ENCODE results near the gene EXOSC2.

Gene EXOSC2

DNA sequence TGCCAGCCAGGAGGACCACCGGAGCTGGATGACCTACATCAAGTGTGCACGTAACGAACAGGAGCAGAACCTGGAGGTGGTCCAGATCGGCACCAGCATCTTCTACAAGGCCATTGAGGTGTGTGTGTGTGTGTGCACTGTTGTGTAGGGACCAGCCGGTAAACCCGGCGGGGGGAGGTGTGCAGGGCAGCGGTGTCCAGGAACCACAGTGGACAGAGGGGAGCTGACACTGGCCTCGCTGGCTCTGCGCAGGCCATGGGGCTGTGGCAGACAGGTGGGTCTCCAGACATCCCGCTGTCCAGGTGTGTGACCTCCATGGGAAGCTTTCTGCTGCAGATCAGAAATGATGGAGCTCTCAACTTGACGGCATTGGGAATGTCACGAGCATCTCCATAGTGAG, 25.4 kb upstream of the EXOSC2 start:
- no peak overlapping the region for H3K4me3 ChIP-seq (ENCODE audit: low read length)
- no peak for DNase-seq (ENCODE audit: low read depth)
- TF ChIP-seq CTCF (conservative IDR thresholded peaks at IDR 0.05; ENCODE audit: low read length), result no peak

DNA sequence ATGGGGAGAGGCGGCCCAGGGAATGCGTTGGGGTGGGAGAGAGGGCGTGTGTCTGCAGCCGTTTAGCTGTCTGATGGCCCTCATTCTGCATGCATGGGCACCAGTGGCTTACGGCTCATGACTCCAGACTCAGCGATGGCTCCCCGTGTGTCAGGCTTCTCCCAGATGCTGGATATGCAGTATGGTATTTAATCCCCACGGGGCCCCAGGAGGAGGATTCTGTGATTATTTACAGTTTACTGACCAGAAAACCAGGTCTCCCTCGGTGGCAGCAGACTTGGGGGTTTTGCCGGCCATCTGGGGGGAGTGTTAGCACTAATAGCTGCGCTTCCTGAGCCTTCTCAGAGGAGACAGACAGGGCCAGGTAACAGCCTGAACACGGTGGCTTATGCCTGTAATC, 24.9 kb upstream of the EXOSC2 start:
- DNase-seq (ENCODE audit: low read depth), result no peak

GRCh38 chr9:130669965-130670364, 23.6 kb upstream of the EXOSC2 start:
- no peak overlapping the region for H3K4me3 ChIP-seq (ENCODE audit: low read length)
- no peak for TF ChIP-seq CTCF (conservative IDR thresholded peaks at IDR 0.05; ENCODE audit: low read length)
- DNase-seq (ENCODE audit: low read depth), result no peak

More for the DNA sequence above, 24.9 kb upstream of the EXOSC2 start:
- TF ChIP-seq CTCF (conservative IDR thresholded peaks at IDR 0.05; ENCODE audit: low read length), result no peak
- H3K4me3 ChIP-seq (ENCODE audit: low read length), result no peak overlapping the region

DNA sequence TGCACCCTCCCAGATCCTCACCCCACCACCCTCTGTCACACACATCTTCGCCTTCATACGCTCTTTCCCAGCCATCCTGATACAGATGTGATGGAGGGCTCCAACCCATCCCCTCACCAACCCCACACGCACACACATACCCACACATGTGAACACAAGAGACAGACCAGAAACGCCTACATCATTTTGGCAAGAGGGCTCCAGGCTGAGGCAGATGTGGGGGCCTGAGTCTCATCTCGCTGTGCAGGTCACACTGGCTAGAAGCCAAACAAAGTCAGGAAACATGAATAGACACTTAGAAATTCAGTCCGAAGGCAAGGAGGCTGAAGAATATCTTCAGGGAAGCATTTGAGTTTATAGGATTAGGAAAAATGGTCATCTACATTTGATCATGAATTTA, 22.9 kb upstream of the EXOSC2 start:
- no peak for TF ChIP-seq CTCF (conservative IDR thresholded peaks at IDR 0.05; ENCODE audit: low read length)
- DNase-seq (ENCODE audit: low read depth), result no peak
- H3K4me3 ChIP-seq (ENCODE audit: low read length), result no peak overlapping the region

GRCh38 chr9:130672466-130672865, 21.1 kb upstream of the EXOSC2 start:
- TF ChIP-seq CTCF (conservative IDR thresholded peaks at IDR 0.05; ENCODE audit: low read length), result no peak
- no peak for DNase-seq (ENCODE audit: low read depth)
- no peak overlapping the region for H3K4me3 ChIP-seq (ENCODE audit: low read length)

DNA sequence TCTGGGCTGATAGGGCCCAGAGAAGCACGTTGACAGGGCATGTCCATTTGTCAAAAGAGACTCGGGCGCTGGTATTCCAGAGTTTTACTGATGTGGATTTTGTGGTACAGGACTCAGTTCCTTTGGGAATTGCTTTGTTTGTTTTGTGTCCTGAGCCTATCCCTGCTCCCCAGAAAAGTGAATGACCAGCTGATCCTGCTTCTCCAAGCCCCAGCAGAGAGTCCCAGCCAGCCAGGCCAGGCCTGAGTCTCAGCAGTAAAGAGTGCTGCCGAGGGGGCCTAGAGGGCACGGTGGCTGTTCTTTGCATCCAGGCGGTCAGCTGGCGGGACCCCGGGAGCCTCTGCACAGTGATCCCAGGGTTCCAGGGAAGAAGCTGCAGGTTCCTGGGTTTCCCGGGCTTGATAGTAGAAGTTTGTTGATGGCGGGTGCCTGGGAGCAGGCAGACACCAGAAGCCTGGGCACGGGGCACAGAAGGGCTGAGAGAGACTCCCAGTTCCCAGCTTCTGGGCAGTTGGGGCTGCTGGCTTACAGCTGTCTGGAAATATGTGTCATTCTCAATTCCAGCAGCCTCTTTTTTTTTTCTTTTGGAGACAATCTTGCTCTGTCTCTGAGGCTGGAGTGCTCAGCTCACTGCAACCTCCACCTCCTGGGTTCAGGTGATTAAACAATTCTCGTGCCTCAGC, 20.5 kb upstream of the EXOSC2 start:
- H3K4me3 ChIP-seq (ENCODE audit: low read length), result no peak overlapping the region
- DNase-seq (ENCODE audit: low read depth), result no peak
- TF ChIP-seq CTCF (conservative IDR thresholded peaks at IDR 0.05; ENCODE audit: low read length), result no peak

DNA sequence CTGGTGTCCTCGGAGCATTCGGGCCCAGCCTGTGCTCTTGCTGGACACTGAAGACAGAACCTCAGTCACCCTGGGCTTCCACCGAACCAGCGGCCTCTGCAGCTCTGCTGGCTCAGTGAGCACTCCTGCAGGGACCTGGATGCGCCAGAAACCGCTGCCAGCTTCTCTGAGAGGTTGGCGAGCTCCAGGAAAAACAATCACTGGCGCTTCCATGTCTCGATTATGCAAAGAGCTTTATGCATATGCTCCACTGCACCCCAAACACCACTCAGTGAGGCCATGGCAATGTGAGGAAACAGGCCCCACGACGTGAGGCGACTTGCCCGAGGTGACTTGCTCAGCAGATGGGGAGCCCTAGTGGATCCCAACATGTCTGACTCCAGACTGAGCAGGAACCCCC, 18.2 kb upstream of the EXOSC2 start:
- TF ChIP-seq CTCF (conservative IDR thresholded peaks at IDR 0.05; ENCODE audit: low read length), result no peak
- no peak for DNase-seq (ENCODE audit: low read depth)
- H3K4me3 ChIP-seq (ENCODE audit: low read length), result no peak overlapping the region
